CD4-positive, alpha-beta T cell (primary cell): ENCODE measurements around the gene IL11. TPM values are rescaled to one million over a fixed set of nuclear protein-coding genes. Genes with fewer than 3 reads are reported as not detected.

Experiments
- ATAC-seq: fragments of 200-7000 bp; cut with Tn5 transposase; one replicate; pipeline ENCODE4 v1.10.0; 2022; ENCODE audit warnings: mild to moderate bottlenecking; ENCODE audit not compliant: poor library complexity
- CTCF ChIA-PET: fragments of 350-600 bp; sonication (Branson Sonifier 250); formaldehyde crosslinking; loops from one replicate; lab custom pipeline; 2021; ENCODE audit warnings: antibody characterized with exemption, inconsistent platforms; lab: Charles Lee
- POLR2A ChIA-PET: fragments of 350-600 bp; sonication (Branson Sonifier 250); formaldehyde crosslinking; loops from one replicate; lab custom pipeline; 2021; ENCODE audit warnings: antibody characterized with exemption, inconsistent platforms; lab: Charles Lee
- DNase-seq, 14 experiments: peaks; one replicate each; pipeline ENCODE4 v3.0.0-alpha.2; 2013 to 2020; ENCODE audit warnings: mixed read lengths in 2 of 14
- H3K27ac ChIP-seq, 2 donors: one replicate each; pipeline versions ENCODE4 v1.5.1 to v1.7.0; 2013; ENCODE audit warnings: low read length in 2 of 2, low read depth in 1 of 2, mild to moderate bottlenecking in 1 of 2
- H3K27me3 ChIP-seq, 2 experiments: 1 replicate in 1 of 2; 2 replicates in 1 of 2; pipeline versions ENCODE4 v1.6.1 to v1.7.0; 2013; ENCODE audit warnings: low read length in 2 of 2, control low read depth in 1 of 2, mild to moderate bottlenecking in 1 of 2, moderate library complexity in 1 of 2; ENCODE audit not compliant: insufficient read depth in 2 of 2, control insufficient read depth in 1 of 2
- H3K36me3 ChIP-seq: one replicate; pipeline ENCODE4 v1.6.1; 2013; ENCODE audit warnings: low read length, control low read depth; ENCODE audit not compliant: insufficient read depth
- H3K4me1 ChIP-seq: one replicate; pipeline ENCODE4 v1.6.1; 2013; ENCODE audit warnings: low read length, control low read depth; ENCODE audit not compliant: insufficient read depth
- H3K4me3 ChIP-seq: one replicate; pipeline ENCODE4 v1.5.1; 2013; ENCODE audit warnings: mild to moderate bottlenecking, low read length, moderate library complexity
- H3K9me3 ChIP-seq, 2 experiments: 1 replicate in 1 of 2; 2 replicates in 1 of 2; pipeline versions ENCODE4 v1.6.1 to v1.7.0; 2013; ENCODE audit warnings: low read length in 2 of 2, mild to moderate bottlenecking in 2 of 2, control low read depth in 1 of 2, moderate library complexity in 1 of 2; ENCODE audit not compliant: control insufficient read depth in 1 of 2, insufficient read depth in 1 of 2
- H3K27ac Mint-ChIP-seq: one replicate; pipeline ENCODE4 v1.8.0; 2020; ENCODE audit warnings: mixed read lengths
- H3K27me3 Mint-ChIP-seq: one replicate; pipeline ENCODE4 v1.8.0; 2021; ENCODE audit warnings: mixed read lengths
- H3K36me3 Mint-ChIP-seq: one replicate; pipeline ENCODE4 v1.8.0; 2021; ENCODE audit warnings: low read depth, mixed read lengths
- H3K4me1 Mint-ChIP-seq: one replicate; pipeline ENCODE4 v1.8.0; 2021; ENCODE audit warnings: low read depth, mixed read lengths
- H3K4me3 Mint-ChIP-seq: one replicate; pipeline ENCODE4 v1.8.0; 2020; ENCODE audit warnings: mild to moderate bottlenecking, mixed read lengths
- H3K9me3 Mint-ChIP-seq: one replicate; pipeline ENCODE4 v1.8.0; 2020; ENCODE audit warnings: mixed read lengths
- CTCF ChIP-seq: fragments of 200-600 bp; IDR thresholded peaks from one replicate; pipeline ENCODE4 v1.8.0; 2022; ENCODE audit warnings: antibody characterized with exemption, mild to moderate bottlenecking
- intact Hi-C, 2 experiments: fragments of 100-400 bp; cut with DNase I in 1 of 2; cut with micrococcal nuclease in 1 of 2; formaldehyde crosslinking; loops; one replicate each; pipeline versions ENCODE4 v1.15.1 to v1.9.0; 2023 to 2025; cut with DNase I, micrococcal nuclease
- total RNA-seq, 174 experiments: library from RNA in 2 of 174; stranded (reverse) in 2 of 174; gene quantifications; one replicate each; pipeline ENCODE4 v1.2.3 and lab custom pipeline; 2021 to 2026

IL11 gene
- total RNA-seq, 2 experiments from 2014 or later: 0.22 to 0.92 TPM

- ChIA-PET CTCF (no interaction called here), POLR2A (interaction anchor here (0.8 to 1.6 kb wide), 7 partner anchors 14 to 109 kb away, joined by 3 to 7 read pairs (median 3); partner anchors contain the start of genes KMT5C, UBE2S and ZNF628)
- DNase-seq: peak in 2 of 14 experiments; percentile 13 to 32
- H3K4me3 ChIP-seq: no peak overlapping the region
- H3K9me3 Mint-ChIP-seq: no peaks in the 10 kb centered on the region
- H3K36me3 ChIP-seq: no peaks in the 10 kb centered on the region
- peaks cover 0 to 28% of the 10 kb centered on the region in 2 experiments for H3K9me3 ChIP-seq
- H3K4me1 Mint-ChIP-seq: peaks cover 5% of the 10 kb centered on the region
- H3K27me3 ChIP-seq: peaks cover 49 to 52% of the 10 kb centered on the region in 2 experiments
- H3K27me3 Mint-ChIP-seq: peaks cover 44% of the 10 kb centered on the region
- H3K4me3 Mint-ChIP-seq: peak overlapping the region; percentile 45
- no peak for TF ChIP-seq CTCF
- no peak for ATAC-seq
- H3K27ac Mint-ChIP-seq: no peak overlapping the region
- peaks cover 18% of the 10 kb centered on the region for H3K4me1 ChIP-seq
- H3K36me3 Mint-ChIP-seq: no peaks in the 10 kb centered on the region
- intact Hi-C loops: no loop called here
- no peak overlapping the region for H3K27ac ChIP-seq
Observed at GRCh38 chr19:55368701-55369563, 1.3 kb downstream of the IL11 start.

DNA sequence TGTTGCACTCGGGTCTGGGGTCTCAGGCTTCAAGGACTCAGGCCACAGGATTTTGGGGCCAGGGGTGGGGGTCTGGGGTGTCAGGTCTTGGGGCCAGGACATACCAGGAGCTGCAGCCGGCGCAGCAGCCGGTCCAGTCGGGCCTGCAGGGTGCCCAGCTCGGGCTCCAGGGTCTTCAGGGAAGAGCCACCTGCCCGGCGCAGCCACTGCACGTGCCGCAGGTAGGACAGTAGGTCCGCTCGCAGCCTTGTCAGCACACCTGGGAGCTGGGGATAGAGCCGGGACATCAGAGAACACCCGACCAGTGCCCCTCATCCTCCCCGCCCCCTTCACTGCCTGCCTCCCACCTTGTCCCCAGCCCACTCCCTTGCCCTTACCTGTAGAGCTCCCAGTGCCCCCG, 2.2 kb downstream of the IL11 start:
- no peaks in the 10 kb centered on the region for H3K9me3 Mint-ChIP-seq
- Histone ChIP-seq H3K4me1 (peaks cover 18% of the 10 kb centered on the region), H3K27ac (no peak overlapping the region), H3K36me3 (no peaks in the 10 kb centered on the region), H3K27me3 (peaks cover 41 to 44% of the 10 kb centered on the region in 2 experiments), H3K4me3 (no peak overlapping the region), H3K9me3 (peaks cover 0 to 25% of the 10 kb centered on the region in 2 experiments)
- intact Hi-C loops: no loop called here
- no peak overlapping the region for H3K27ac Mint-ChIP-seq
- H3K4me1 Mint-ChIP-seq: peaks cover 5% of the 10 kb centered on the region
- no peak for ATAC-seq
- no peak overlapping the region for H3K4me3 Mint-ChIP-seq
- ChIA-PET CTCF (no interaction called here), POLR2A (interaction anchor here (1.0 to 1.6 kb wide), 5 partner anchors 15 to 109 kb away, joined by 3 to 7 read pairs (median 3); partner anchors contain the start of genes KMT5C, UBE2S and ZNF628)
- H3K27me3 Mint-ChIP-seq: peaks cover 39% of the 10 kb centered on the region
- no peak for DNase-seq
- no peak for TF ChIP-seq CTCF
- H3K36me3 Mint-ChIP-seq: no peaks in the 10 kb centered on the region

DNA sequence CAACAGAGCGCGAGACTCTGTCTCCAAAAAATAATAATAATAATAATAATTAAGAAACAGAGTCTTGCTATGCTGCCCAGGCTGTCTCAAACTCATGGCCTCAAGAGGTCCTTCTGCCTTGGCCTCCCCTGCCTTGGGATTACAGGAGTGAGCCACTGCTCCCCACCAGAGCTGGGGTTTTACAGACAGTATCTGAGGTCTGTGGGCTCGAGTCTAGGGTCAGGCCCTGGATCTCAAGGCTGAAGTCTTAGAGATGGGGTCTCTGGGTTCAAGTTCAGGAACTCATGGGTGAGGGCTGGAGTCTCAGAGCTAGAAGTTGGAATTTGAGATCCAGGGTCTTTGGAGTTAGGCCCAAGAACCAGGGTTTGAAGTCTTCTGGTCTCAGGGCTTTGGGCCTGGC, 3.5 kb downstream of the IL11 start:
- peaks cover 0 to 16% of the 10 kb centered on the region in 2 experiments for H3K9me3 ChIP-seq
- H3K4me1 ChIP-seq: peaks cover 18% of the 10 kb centered on the region
- no peak overlapping the region for H3K27ac Mint-ChIP-seq
- H3K4me3 Mint-ChIP-seq: no peak overlapping the region
- intact Hi-C loops: no loop called here
- DNase-seq (no peak), ATAC-seq (no peak)
- H3K27ac ChIP-seq: no peak overlapping the region
- H3K27me3 Mint-ChIP-seq: peaks cover 30% of the 10 kb centered on the region
- no peaks in the 10 kb centered on the region for H3K36me3 Mint-ChIP-seq
- peaks cover 5% of the 10 kb centered on the region for H3K4me1 Mint-ChIP-seq
- ChIA-PET POLR2A (no interaction called here), CTCF (interaction anchor here (1.3 kb wide), 1 partner anchor 19 kb away, joined by 3 read pairs; no protein-coding TSS in a partner anchor)
- no peak overlapping the region for H3K4me3 ChIP-seq
- H3K9me3 Mint-ChIP-seq: no peaks in the 10 kb centered on the region
- no peaks in the 10 kb centered on the region for H3K36me3 ChIP-seq
- TF ChIP-seq CTCF: no peak
- peaks cover 28 to 30% of the 10 kb centered on the region in 2 experiments for H3K27me3 ChIP-seq
